ENCODE measurements around the gene PTPRK. TPM values are rescaled to one million over a fixed set of nuclear protein-coding genes. Genes with fewer than 3 reads are reported as not detected.

Gene PTPRK
- total and polyA plus RNA-seq, 2 of the 8 experiments (the other 6 are each of a cell fraction or from before 2014, with no cell fraction given), result 11.4 to 47.3 TPM

DNA sequence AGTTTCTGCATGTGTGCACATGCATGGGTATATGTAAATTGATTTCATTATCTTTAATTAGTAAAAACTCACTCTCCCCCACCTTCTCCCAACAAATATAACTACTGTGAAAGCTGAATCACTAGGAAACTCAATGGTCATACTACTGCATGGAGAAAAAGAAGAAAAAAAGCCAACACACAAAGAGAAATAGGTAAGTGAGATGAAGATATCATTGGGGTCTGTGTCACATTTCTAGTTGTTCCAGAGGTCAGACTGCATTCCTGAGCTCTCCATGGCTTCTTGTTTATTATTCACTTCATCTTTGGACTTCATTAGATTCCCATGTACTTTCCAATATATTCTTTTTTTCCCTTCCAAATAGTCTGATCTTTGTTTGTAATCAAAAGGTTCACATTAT lies 98.2 kb downstream of the PTPRK start (continued):
- no peak for TF ChIP-seq SP1 (IDR thresholded peaks at IDR 0.05; ENCODE audit: low read depth, low read length)
- TF ChIP-seq NANOG (IDR thresholded peaks at IDR 0.05; ENCODE audit: insufficient read depth, low read depth, low read length, poor library complexity, severe bottlenecking), result no peak
- no peak for TF ChIP-seq MAX (IDR thresholded peaks at IDR 0.05)
- no peak for TF ChIP-seq SP2 (IDR thresholded peaks at IDR 0.05; ENCODE audit: low read length)
- TF ChIP-seq SIN3A (conservative IDR thresholded peaks at IDR 0.05 in 1 of 2, IDR thresholded peaks at IDR 0.05 in 1 of 2; ENCODE audit: low read depth in 1 of 2, low read length in 2 of 2), result no peak
- TF ChIP-seq CTBP2 (IDR thresholded peaks at IDR 0.05; ENCODE audit: borderline replicate concordance, insufficient read depth, insufficient read length, low read length), result no peak
- TF ChIP-seq E2F6 (IDR thresholded peaks at IDR 0.05), result no peak
- no peak for TF ChIP-seq BRCA1 (IDR thresholded peaks at IDR 0.05; ENCODE audit: low read depth, low read length)
- TF ChIP-seq GTF2F1 (IDR thresholded peaks at IDR 0.05; ENCODE audit: borderline replicate concordance, low read depth, low read length), result no peak
